IMR-90 (cell line): ENCODE data around the gene USP12.

Source experiments
- CTCF ChIP-seq: conservative IDR thresholded peaks from 2 replicates; pipeline ENCODE4 v1.5.1; 2012; ENCODE audit warnings: mild to moderate bottlenecking, low read depth, low read length, improper control_type of control experiment
- ELK1 ChIP-seq: fragments of 150-350 bp; IDR thresholded peaks from 2 replicates; pipeline ENCODE4 v1.6.1; 2016; ENCODE audit warnings: low read depth, mild to moderate bottlenecking, low read length, moderate library complexity, borderline replicate concordance
- FOS ChIP-seq: fragments of 150-350 bp; IDR thresholded peaks from 2 replicates; pipeline ENCODE4 v1.6.1; 2016; ENCODE audit warnings: low read depth, low read length
- MAFK ChIP-seq: IDR thresholded peaks from 2 replicates; pipeline ENCODE4 v1.6.1; 2012; ENCODE audit warnings: low read depth, low read length, improper control_type of control experiment
- MXI1 ChIP-seq: IDR thresholded peaks from 2 replicates; pipeline ENCODE4 v1.6.1; 2012; ENCODE audit warnings: low read depth, mild to moderate bottlenecking, low read length, moderate library complexity, borderline replicate concordance
- POLR2A ChIP-seq: IDR thresholded peaks from 2 replicates; pipeline ENCODE4 v1.6.1; 2012; ENCODE audit warnings: mild to moderate bottlenecking, low read depth, low read length
- RAD21 ChIP-seq: IDR thresholded peaks from 2 replicates; pipeline ENCODE4 v1.6.1; 2012; ENCODE audit warnings: low read length, improper control_type of control experiment
- RFX5 ChIP-seq: IDR thresholded peaks from 2 replicates; pipeline ENCODE4 v1.8.0; 2012; ENCODE audit warnings: low read depth, mild to moderate bottlenecking, low read length, moderate library complexity
- SMC3 ChIP-seq: fragments of 150-350 bp; IDR thresholded peaks from 2 replicates; pipeline ENCODE4 v1.6.1; 2016; ENCODE audit warnings: low read depth, mild to moderate bottlenecking, antibody characterized with exemption, low read length, moderate library complexity
- USF2 ChIP-seq: fragments of 150-350 bp; IDR thresholded peaks from 2 replicates; pipeline ENCODE4 v1.6.1; 2017; ENCODE audit warnings: mild to moderate bottlenecking, antibody characterized with exemption, low read length, low read depth

GRCh38 chr13:27177852-27178251 is 6.2 kb upstream of the USP12 start:
- TF ChIP-seq CTCF (no peak), USF2 (no peak), SMC3 (no peak), ELK1 (no peak), RFX5 (no peak), POLR2A (no peak), MAFK (no peak), RAD21 (no peak), FOS (no peak), MXI1 (no peak)
